Astrocyte of the spinal cord (primary cell): Measurements from ENCODE around the gene TAS2R14.

ENCODE experiments used
- DNase-seq: peaks from one replicate; pipeline ENCODE4 v3.0.0; 2011; ENCODE audit warnings: low read depth, low spot score
- H3K4me3 ChIP-seq: 2 replicates; pipeline ENCODE4 v1.5.1; 2011; ENCODE audit warnings: low read depth, mild to moderate bottlenecking, low read length, moderate library complexity
- CTCF ChIP-seq: IDR thresholded peaks from 2 replicates; pipeline ENCODE4 v1.5.1; 2012; ENCODE audit warnings: low read depth, mild to moderate bottlenecking, low read length, inconsistent platforms
- in situ Hi-C: cut with HindIII; loops from 2 replicates; pipeline ENCODE4 v1.10.0; 2017; ENCODE audit warnings: low sequenced_read_pairs

The TAS2R14 gene

GRCh38 chr12:10926269-10926668 lies 12.8 kb downstream of the TAS2R14 start:
- DNase-seq, result no peak
- in situ Hi-C loops, result no loop called here
- no peak for TF ChIP-seq CTCF
- no peak overlapping the region for H3K4me3 ChIP-seq

GRCh38 chr12:10919809-10920208 lies 19.3 kb downstream of the TAS2R14 start:
- H3K4me3 ChIP-seq, result no peak overlapping the region
- TF ChIP-seq CTCF, result no peak
- no peak for DNase-seq
- in situ Hi-C loops, result no loop called here

- DNase-seq, result no peak
- in situ Hi-C loops, result no loop called here
- TF ChIP-seq CTCF, result no peak
- no peak overlapping the region for H3K4me3 ChIP-seq
Observed at GRCh38 chr12:10910380-10910779, 28.7 kb downstream of the TAS2R14 start.

- in situ Hi-C loops, result no loop called here
- H3K4me3 ChIP-seq, result no peak within 1 kb of the TSS
- no peak for DNase-seq
- TF ChIP-seq CTCF, result no peak
Observed at GRCh38 chr12:10909462-10909861, 29.6 kb downstream of the TAS2R14 start, which contains the start of gene TAS2R13. TSS of gene TAS2R13 (minus strand) at chr12:10909562. CDS start at chr12:10909298, 264 bp downstream.

- no peak for TF ChIP-seq CTCF
- no peak overlapping the region for H3K4me3 ChIP-seq
- DNase-seq, result no peak
- in situ Hi-C loops, result no loop called here
Observed at GRCh38 chr12:10904686-10905085, 34.4 kb downstream of the TAS2R14 start.

GRCh38 chr12:10901427-10901826 lies 37.6 kb downstream of the TAS2R14 start:
- H3K4me3 ChIP-seq, result no peak overlapping the region
- in situ Hi-C loops, result no loop called here
- DNase-seq, result no peak
- no peak for TF ChIP-seq CTCF

GRCh38 chr12:10900972-10901371 lies 38.1 kb downstream of the TAS2R14 start:
- in situ Hi-C loops, result no loop called here
- no peak for TF ChIP-seq CTCF
- no peak overlapping the region for H3K4me3 ChIP-seq
- no peak for DNase-seq
